A549 (cell line): ENCODE data around the gene CCNI. TPM values are rescaled to one million over a fixed set of nuclear protein-coding genes. Genes with fewer than 3 reads are reported as not detected.

Source experiments
- ATAC-seq, 2 experiments: fragments of 200-7000 bp in 1 of 2; fragments of >200 bp in 1 of 2; cut with Nextera tagmentation in 1 of 2; cut with Tn5 transposase in 1 of 2; 3 replicates each; pipeline versions ENCODE4 v1.8.0 to v1.9.1; 2018 to 2020; ENCODE audit warnings: mild to moderate bottlenecking in 1 of 2, moderate library complexity in 1 of 2
- CTCF ChIA-PET: fragments of 300-600 bp; sonication (Branson Sonifier 250); formaldehyde crosslinking; extraction: SDS; loops from one replicate; lab custom pipeline; 2021; ENCODE audit warnings: antibody characterized with exemption, inconsistent platforms; lab: Yijun Ruan, JAX
- POLR2A ChIA-PET: fragments of 350-600 bp; formaldehyde crosslinking; extraction: SDS; loops from one replicate; lab custom pipeline; 2021; ENCODE audit warnings: antibody characterized with exemption, inconsistent platforms; lab: Yijun Ruan, JAX
- DNase-seq, 2 experiments: peaks; one replicate each; pipeline versions ENCODE4 v3.0.0 to v3.0.0-alpha.2; 2011 to 2016; ENCODE audit warnings: low read depth in 1 of 2, low spot score in 1 of 2
- FAIRE-seq: peaks from 2 replicates; lab custom pipeline; 2011; peaks lifted over from hg19 to GRCh38; lab: Jason Lieb, UNC
- H3K27ac ChIP-seq, 2 experiments: fragments of >200 bp; sonication (Bioruptor Twin); formaldehyde crosslinking; 3 replicates each; pipeline ENCODE4 v1.5.1; 2016 to 2017
- H3K4me1 ChIP-seq: fragments of >200 bp; sonication (Bioruptor Twin); formaldehyde crosslinking; 3 replicates; pipeline ENCODE4 v1.6.1; 2016
- H3K4me2 ChIP-seq: fragments of >200 bp; sonication (Bioruptor Twin); formaldehyde crosslinking; 3 replicates; pipeline ENCODE4 v1.6.1; 2016
- H3K4me3 ChIP-seq: fragments of >200 bp; sonication (Bioruptor Twin); formaldehyde crosslinking; 3 replicates; pipeline ENCODE4 v1.5.1; 2016
- H3K9me3 ChIP-seq: fragments of >200 bp; sonication (Bioruptor Twin); formaldehyde crosslinking; 3 replicates; pipeline ENCODE4 v1.6.1; 2016
- BHLHE40 ChIP-seq: IDR thresholded peaks from 2 replicates; pipeline ENCODE4 v1.6.1; 2012; ENCODE audit warnings: low read depth, low read length, inconsistent platforms
- CTCF ChIP-seq: fragments of >200 bp; sonication (Bioruptor Twin); formaldehyde crosslinking; IDR thresholded peaks from 3 replicates; pipeline ENCODE4 v1.5.1; 2016
- EHMT2 ChIP-seq: fragments of 200-600 bp; sonication (generic); IDR thresholded peaks from 2 replicates; pipeline ENCODE4 v1.6.1; 2016; ENCODE audit warnings: antibody characterized with exemption, low read depth, mild to moderate bottlenecking, moderate library complexity
- ELK1 ChIP-seq: fragments of 150-350 bp; IDR thresholded peaks from 2 replicates; pipeline ENCODE4 v1.6.1; 2014; ENCODE audit warnings: low read depth, mild to moderate bottlenecking, low read length
- FOSB ChIP-seq: fragments of 250-450 bp; sonication (Bioruptor Pico); IDR thresholded peaks from 2 replicates; pipeline ENCODE4 v1.5.0; 2020; ENCODE audit warnings: mild to moderate bottlenecking, moderate library complexity
- HEYL ChIP-seq: fragments of 250-450 bp; sonication (Bioruptor Pico); IDR thresholded peaks from 2 replicates; pipeline ENCODE4 v1.8.0; 2021; ENCODE audit warnings: mild to moderate bottlenecking, moderate library complexity
- KDM5A ChIP-seq: fragments of 200-600 bp; sonication (generic); IDR thresholded peaks from 2 replicates; pipeline ENCODE4 v1.6.1; 2016; ENCODE audit warnings: antibody characterized with exemption, mild to moderate bottlenecking
- NFE2L2 ChIP-seq: fragments of 150-350 bp; conservative IDR thresholded peaks from 2 replicates; pipeline ENCODE4 v1.6.1; 2014; ENCODE audit warnings: low read length
- NPAS2 ChIP-seq: fragments of 250-450 bp; sonication (Bioruptor Pico); IDR thresholded peaks from 2 replicates; pipeline ENCODE4 v1.8.0; 2022; ENCODE audit warnings: mild to moderate bottlenecking, moderate library complexity, borderline replicate concordance
- RFX5 ChIP-seq: fragments of 450-650 bp; IDR thresholded peaks from 2 replicates; pipeline ENCODE4 v1.7.1; 2014; ENCODE audit warnings: antibody characterized with exemption, mild to moderate bottlenecking, moderate library complexity
- TP53 ChIP-seq: fragments of 250-450 bp; sonication (Bioruptor Pico); IDR thresholded peaks from 2 replicates; pipeline ENCODE4 v1.5.0; 2021; ENCODE audit warnings: mild to moderate bottlenecking, moderate library complexity
- ZC3H11A ChIP-seq: fragments of 450-650 bp; IDR thresholded peaks from 2 replicates; pipeline ENCODE4 v1.6.1; 2014; ENCODE audit warnings: antibody characterized with exemption, mild to moderate bottlenecking
- ZNF302 ChIP-seq: fragments of 250-450 bp; sonication (Bioruptor Pico); IDR thresholded peaks from 2 replicates; pipeline ENCODE4 v1.9.0; 2021; ENCODE audit warnings: inconsistent platforms, mild to moderate bottlenecking, moderate library complexity
- WGBS: methylation state at CpG from one replicate; pipeline ENCODE4 v1.1.6; 2017; ENCODE audit errors: missing lambda C conversion rate; 5-methylcytosine and 5-hydroxymethylcytosine counted together
- polyA plus RNA-seq, 4 experiments: library from polyadenylated mRNA; depleted of rRNA in 3 of 4; stranded (reverse); fragments of >200 nt; fragmentation: RNase III in 1 of 4; extraction: RNeasy Plus Mini Kit Qiagen cat#74134 plus additional on column Dnase treatment in 1 of 4; gene quantifications; 2 replicates in 3 of 4; 3 replicates in 1 of 4; pipeline ENCODE4 v1.2.3, GENCODE V29; 2011 to 2017

CCNI gene
- polyA plus RNA-seq, 2 of the 4 experiments (the other 2 are of a cell fraction): 73.8 to 117 TPM

- ATAC-seq (no peak; a peak in 1 of 6 replicates), FAIRE-seq (no peak), DNase-seq (no peak)
- Histone ChIP-seq H3K9me3 (no peaks in the 10 kb centered on the region), H3K4me2 (no peak overlapping the region), H3K4me3 (no peak overlapping the region), H3K27ac (no peak overlapping the region), H3K4me1 (0 out of 3 replicates have a peak, but pooled peaks cover 7% of the 10 kb centered on the region)
- 73% methylated on average over 3 of the region's 3 CpGs for WGBS
- ChIA-PET POLR2A (no interaction called here), CTCF (interaction anchor here (1.0 to 4.8 kb wide), 5 partner anchors 10 to 533 kb away, joined by 3 to 21 read pairs (median 5); no protein-coding TSS in a partner anchor)
- TF ChIP-seq CTCF: no peak
- TF ChIP-seq ELK1: no peak
- TF ChIP-seq KDM5A: no peak
- TF ChIP-seq ZNF302 (CRISPR knock-in tag): no peak
- TF ChIP-seq BHLHE40: no peak
These were observed 32.2 kb downstream of the CCNI start for GRCh38 chr4:77043507-77044136.

GRCh38 chr4:77040854-77041725, 34.7 kb downstream of the CCNI start:
- 85% methylated on average over 2 of the region's 2 CpGs for WGBS
- TF ChIP-seq KDM5A (no peak), RFX5 (no peak)
- TF ChIP-seq, all 56 proteins: peak for 0
- ATAC-seq (no peak), DNase-seq (no peak), FAIRE-seq (no peak)
- 0 out of 3 replicates have a peak, but pooled peaks cover 7% of the 10 kb centered on the region for H3K4me1 ChIP-seq
- no peak overlapping the region for H3K4me2 ChIP-seq
- H3K4me3 ChIP-seq: no peak overlapping the region
- ChIA-PET CTCF (interaction anchor here (1.1 to 1.3 kb wide), 2 partner anchors 162 to 493 kb away, joined by 3 read pairs; no protein-coding TSS in a partner anchor), POLR2A (no interaction called here)
- no peaks in the 10 kb centered on the region for H3K9me3 ChIP-seq
- no peak overlapping the region for H3K27ac ChIP-seq

- 52% methylated on average over 1 of the region's 1 CpG for WGBS
- no peak for FAIRE-seq
These were observed 35.5 kb downstream of the CCNI start for GRCh38 chr4:77040270-77040669.

GRCh38 chr4:77039796-77040195, 36.0 kb downstream of the CCNI start:
- Histone ChIP-seq H3K4me2 (no peak overlapping the region), H3K9me3 (no peaks in the 10 kb centered on the region), H3K4me1 (0 out of 3 replicates have a peak, but pooled peaks cover 7% of the 10 kb centered on the region), H3K27ac (no peak overlapping the region), H3K4me3 (no peak overlapping the region)
- CTCF ChIA-PET: interaction anchor here (1.1 to 1.3 kb wide), 2 partner anchors 163 to 492 kb away, joined by 3 read pairs; no protein-coding TSS in a partner anchor
- DNase-seq: no peak
- no peak for ATAC-seq
- POLR2A ChIA-PET: interaction anchor here (0.6 kb wide), 1 partner anchor 120 kb away, joined by 6 read pairs; no protein-coding TSS in a partner anchor
- 98% methylated on average over 2 of the region's 2 CpGs for WGBS
- no peak for FAIRE-seq
- no peak for TF ChIP-seq NFE2L2
- no peak for TF ChIP-seq TP53
- TF ChIP-seq, all 56 proteins: peak for 0

More at GRCh38 chr4:77040270-77040669, 35.5 kb downstream of the CCNI start:
- Histone ChIP-seq H3K4me3 (no peak overlapping the region), H3K4me1 (0 out of 3 replicates have a peak, but pooled peaks cover 7% of the 10 kb centered on the region), H3K4me2 (no peak overlapping the region), H3K27ac (no peak overlapping the region), H3K9me3 (no peaks in the 10 kb centered on the region)
- ATAC-seq (no peak), DNase-seq (no peak)
- TF ChIP-seq HEYL (CRISPR knock-in tag) (no peak), FOSB (CRISPR knock-in tag) (no peak), NPAS2 (CRISPR knock-in tag) (no peak), EHMT2 (no peak), ZC3H11A (no peak)
- CTCF ChIA-PET: interaction anchor here (1.1 to 1.3 kb wide), 2 partner anchors 163 to 492 kb away, joined by 3 read pairs; no protein-coding TSS in a partner anchor
- POLR2A ChIA-PET: no interaction called here
